ENCODE data around the gene ITGA2.

DNA sequence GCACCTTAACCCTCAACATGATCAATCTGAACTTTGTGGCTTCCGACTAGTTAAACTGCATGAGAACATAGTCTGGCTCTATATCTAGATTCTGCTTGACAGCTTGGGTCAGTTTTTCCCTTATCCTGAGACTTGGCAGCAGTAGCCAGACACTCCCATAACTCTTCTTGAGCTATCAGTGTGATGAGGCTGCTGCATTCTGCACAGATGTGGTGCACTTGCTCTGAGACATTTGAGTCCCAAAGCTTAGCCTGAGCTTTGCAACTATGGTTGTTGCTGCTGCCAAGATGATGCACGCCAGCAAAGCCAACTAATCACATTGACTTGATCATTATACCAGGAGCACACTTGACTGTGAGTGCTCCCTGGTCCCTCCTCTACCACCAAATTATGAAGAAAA is 84.2 kb downstream of the ITGA2 start:
- no peak for TF ChIP-seq EZH2 (IDR thresholded peaks at IDR 0.05)
- no peak for TF ChIP-seq POLR2AphosphoS5 (IDR thresholded peaks at IDR 0.05; ENCODE audit: borderline replicate concordance, low read depth, low read length)

All from SK-N-MC (cell line).